Measurements from ENCODE around the gene ADAM12.

ADAM12 gene

DNA sequence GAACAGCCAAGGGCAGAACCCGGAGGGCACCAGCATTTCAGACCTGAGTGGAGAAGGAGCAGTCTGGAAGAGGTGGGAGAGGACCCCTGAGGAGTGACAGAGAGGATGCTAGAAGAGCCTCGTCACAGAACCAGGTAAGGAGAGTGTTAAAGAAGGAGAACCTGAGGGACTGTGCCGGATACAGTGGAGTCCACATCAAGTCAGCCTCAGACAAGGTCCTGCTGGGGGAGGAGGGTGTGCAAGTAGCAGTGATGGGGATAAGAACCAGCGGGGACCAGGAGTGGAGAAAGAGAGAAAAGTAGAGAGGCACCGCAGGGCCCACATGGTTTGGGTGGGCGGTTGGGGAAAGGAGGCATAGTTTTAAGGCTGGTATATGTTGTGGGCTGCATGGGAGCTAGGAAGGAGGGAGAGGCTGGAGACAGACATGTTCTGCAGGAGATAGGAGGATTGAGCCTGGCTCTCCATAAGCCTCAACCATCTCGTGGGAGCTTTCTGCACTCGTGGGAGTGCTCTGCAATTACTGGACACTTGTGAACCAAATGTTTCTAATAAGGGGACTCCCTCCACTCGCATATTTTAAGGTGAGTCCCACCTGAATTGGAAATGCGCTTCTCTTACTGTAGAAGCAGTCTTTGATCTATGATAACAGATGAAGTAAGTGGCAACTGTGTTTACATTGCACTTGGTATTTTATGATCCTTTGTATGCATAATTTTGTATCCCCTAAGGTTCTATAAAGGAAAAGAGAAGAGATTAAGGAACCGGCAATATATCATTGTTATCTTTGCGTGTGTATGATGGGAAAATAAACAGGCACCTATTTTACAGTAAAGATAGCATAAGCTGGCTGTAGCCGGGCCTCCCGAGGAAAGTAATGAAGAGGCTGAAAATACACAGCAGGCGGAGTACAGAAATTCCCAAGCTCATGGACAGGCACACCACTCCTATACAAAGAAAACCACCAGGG lies 154.8 kb downstream of the ADAM12 start:
- DNase-seq = no peak

DNA sequence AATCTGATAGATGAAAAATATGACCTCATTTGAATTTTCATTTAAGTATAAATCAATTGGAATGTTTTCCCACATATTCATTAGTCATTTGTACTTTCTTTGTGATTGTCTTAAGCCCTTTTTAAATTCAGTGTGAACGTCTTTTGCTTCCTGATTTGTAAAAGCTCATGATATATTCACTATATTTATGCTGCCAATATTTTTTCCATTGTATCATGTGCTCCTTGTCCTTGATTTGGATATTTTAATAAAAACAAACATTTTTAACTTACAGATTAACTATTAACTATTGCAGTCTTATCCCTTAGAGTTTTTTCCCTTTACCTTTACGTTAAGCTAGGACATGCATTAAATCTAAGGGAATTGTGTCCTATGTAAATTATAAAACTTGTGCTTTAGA lies 157.7 kb downstream of the ADAM12 start:
- DNase-seq = no peak

DNA sequence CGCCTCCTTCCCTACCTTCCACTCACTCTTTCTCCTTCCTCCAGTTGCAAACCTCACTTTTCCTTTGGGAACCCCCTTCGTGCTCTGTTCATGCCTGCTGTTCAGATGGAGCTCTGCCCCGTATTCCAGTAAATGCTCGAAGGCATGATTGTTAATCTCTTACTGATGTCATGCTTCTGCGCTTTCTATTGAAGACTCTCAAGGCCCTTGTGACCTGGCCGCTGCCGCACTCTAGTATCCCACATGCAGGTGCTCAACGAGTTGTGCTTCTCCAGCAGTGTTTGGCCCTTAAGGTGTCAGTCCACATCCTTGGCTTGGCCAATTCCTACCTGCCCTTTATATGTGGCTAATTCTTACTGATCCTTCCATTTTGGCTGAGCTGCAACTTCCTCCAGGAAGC lies 158.6 kb downstream of the ADAM12 start:
- no peak for DNase-seq

DNA sequence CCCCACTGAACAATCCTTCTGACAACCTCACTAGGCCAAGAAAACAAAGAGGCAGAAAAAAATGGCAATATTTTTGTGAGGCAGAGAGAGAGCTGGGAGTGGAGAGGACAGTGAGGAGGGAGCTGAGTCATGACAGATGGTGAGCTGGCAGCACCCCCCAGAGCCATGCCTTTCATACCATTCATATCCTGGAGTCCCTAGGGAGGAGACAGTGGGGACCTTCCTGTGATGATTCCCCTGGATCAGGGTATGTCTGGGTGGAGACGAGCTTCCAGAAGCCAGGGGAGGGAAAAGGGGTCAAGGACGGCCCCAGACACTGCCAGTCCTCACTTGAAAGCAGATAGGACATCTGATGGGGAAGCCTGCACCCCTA lies 160.5 kb downstream of the ADAM12 start:
- no peak for DNase-seq

DNA sequence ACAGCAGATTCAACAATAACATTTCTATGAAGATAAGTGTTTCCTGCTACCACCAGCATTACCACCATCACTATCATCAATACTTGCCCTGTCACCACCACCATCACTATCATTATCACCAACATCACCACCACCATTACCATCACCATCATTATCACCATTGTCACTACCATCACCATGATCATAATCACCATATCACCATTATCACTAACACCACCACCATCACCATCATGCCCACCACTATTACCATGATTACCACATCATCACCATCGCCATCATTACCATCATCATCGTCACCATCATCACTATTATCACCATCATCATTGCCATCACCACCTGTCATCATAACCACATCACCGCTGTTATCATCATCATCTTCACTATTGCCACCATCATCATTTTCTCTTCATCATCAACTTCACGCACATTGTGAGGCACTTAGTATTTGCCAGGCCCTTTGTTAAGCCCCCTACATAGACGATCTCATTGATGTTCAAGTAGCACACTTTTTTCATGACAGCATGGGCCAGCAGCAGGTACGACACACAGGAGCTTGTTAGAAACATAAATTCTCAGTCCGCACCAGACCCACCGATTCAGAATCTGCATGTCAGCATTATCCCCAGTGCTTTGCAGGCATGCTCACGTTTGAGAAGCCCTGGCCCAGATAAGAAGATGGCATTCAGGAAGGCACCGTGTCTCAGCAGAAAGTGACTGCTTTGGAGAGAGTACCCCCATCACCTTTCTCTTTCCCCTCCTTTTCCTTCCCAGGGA lies 161.1 kb downstream of the ADAM12 start:
- no peak for DNase-seq

DNA sequence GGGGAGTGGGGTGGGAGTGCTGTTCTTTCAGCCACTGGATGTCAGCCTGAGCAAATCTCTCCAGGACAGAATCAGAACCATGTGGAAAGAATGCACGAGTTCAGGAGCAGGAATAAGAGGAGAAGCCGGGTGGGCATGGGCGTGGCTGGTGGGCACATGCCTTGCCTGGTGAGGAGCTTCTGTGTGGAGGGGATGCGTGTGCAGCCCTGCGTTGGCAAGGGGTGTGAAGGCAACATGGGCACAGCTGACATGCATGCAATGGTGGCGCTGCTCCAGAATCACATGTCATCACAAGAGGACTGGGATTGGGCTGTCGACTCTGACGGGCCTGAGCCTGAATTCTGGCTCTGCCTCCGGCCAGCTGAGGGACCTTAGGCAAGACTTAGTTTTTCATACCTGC lies 162.1 kb downstream of the ADAM12 start:
- no peak for DNase-seq

DNA sequence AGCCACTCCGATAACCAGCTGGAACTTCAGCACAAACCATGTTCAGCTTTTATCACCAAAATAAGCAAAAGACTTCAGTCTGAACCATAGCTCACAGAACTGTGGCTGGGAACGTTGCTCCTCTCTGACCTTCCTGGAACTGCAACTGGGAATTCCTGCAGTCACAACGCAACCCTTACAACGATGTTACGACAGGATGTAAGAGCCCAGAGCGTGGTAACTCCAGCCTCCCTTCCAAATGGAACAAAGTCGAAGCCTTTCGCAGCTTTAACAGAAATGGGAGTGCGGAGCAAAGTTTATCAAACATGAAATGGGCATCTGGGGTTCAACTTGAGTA lies 162.6 kb downstream of the ADAM12 start:
- no peak for DNase-seq

DNA sequence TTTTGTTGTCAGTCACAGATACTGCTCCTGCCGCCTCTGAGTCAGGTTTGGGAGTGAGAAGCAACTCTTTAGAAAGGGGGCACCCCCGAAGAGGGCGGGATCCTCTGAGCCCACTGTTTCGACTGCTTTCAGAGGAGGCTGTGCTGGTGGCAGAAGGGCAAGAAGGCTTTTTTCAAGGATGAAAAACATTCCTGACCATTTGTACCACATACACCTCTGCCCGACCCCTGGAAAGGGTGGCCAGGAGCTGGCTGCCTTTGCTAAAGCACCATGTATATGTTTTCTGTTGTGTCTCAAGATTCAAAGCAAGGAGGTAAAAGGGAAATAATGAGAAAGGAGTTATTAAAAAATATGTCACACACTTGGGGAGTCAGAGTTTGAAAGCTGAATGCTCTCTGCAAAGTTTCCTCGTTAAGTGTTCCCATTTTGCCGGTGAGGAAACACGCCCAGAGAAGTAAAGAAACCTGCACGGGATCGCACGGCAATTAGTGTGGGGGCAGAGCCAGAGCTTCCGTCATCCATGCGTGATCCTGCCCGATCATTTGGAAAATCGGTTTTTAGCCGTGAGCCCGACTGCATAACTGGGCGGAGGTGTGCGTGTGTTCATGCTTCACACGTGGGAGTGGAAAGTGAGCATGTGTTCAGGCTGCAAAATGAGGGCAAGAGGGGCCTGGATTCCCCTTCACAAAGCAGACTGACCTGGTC lies 163.2 kb downstream of the ADAM12 start:
- DNase-seq = no peak

DNA sequence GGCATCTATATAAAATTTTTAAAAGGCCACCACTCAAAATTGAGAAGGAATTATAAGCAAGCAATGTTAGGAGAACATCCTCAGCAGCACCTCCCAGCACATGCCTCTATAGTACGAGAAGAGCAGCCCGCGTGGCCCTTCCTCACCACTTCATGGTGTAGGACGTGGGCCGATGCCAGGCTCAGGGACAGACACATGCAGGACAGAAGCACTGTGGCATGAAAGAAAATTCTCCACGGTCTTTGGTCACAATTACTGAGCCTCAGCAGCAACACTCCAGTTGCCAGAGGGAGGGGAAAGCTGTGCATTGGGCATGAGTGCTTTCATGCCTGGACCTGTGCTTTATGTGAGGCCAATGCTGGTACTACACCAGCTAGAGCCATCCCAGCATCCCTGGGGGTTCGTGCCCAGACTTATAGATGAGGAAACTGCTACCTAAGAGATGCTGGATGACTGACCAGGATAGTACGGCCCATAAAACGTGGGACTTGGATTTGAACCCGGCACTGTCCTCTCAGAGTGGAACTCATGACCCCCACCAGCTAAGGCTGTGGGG lies 164.7 kb downstream of the ADAM12 start:
- DNase-seq = no peak

DNA sequence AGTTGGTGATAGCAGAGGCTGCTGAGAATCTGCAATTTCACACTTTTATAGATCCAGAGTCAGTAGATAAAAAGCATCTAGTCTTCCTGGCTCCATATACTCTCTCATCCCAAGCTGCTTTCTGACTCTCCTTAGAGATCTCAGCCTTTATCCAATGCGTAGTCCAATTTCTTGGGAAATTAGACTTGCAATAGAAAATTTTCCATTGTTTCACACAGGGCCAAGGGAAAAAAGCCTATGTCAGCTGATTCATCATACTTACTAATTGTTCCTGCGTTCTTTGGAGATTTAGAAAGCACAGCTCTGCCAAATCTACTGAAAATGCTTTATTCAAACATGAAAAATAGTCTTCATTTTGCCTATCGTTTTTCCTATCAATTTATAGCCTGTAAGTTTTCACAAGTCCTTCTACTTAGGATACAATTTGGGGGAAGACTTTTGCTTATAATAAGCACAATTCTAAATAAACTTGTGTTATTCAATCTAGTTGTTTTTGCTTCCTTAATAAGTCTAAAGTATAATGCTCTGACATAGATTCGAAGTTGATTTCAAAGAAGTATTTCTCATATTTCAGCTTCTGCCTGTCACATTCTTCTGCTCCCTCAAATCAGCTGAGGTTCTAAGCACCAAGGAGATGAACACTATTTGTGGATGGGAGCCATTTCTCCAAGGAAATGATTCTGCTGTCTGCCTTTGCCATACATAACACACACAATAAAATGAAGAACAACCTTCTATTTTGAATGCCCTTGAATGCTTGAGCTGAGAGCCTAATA lies 165.4 kb downstream of the ADAM12 start:
- no peak for DNase-seq

DNA sequence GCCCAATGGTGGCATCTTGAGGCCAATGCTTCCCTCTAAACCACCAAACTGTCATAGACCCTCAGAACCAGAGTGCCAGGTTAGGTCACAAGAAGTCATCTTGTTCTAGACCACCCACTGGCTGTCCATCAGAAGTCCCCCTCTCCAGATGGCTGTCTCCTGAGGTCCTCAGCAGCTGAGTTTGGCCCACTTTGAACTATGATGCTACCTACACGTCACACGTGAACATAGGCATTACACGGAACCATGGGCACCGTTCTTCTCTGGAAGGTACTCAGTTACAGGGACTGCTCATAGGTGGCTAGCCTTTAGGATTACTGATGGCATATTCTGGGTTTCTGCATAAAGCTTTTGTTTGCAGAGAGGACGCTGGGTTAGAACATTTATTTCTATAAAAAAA lies 166.4 kb downstream of the ADAM12 start:
- DNase-seq = no peak

DNA sequence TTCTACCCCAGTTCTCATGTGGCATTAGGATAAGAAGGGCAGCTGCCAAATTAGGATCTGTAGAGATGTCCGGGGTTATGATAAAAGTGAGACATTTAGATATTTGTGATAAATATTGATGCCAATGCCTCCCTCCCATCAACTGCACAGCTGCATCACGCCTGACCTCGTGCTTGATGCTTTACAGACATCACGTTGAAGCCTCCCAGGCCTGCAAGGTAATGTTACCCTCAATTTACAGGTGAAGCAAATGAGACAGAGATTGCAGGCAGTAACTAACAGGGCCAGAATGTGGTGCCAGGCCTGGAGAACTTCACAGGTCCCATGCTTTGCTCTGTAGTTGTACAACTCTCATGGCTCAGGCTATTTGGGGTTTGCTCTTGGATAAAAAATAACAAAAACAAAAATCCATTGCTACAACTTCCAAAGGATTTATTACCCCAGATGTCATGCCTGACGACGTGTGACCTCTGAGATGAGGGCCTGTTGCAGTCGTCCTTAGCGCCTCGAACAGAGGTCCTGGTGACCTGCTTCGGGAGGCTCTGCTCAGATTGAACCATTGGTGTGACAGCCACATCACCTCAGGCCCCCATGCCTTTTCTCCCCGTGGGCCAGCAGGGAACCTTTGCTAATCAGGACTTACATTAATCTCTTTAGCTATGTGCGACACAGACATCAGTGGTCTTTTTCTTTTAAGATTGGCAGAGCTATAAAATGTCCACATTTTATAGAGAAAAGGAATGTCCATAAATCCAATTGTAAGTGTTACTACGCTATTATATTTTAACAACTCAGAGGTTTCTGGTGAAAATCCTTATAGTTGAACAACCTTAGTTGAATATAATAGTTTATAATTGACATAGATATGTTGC lies 169.3 kb downstream of the ADAM12 start:
- no peak for DNase-seq

DNA sequence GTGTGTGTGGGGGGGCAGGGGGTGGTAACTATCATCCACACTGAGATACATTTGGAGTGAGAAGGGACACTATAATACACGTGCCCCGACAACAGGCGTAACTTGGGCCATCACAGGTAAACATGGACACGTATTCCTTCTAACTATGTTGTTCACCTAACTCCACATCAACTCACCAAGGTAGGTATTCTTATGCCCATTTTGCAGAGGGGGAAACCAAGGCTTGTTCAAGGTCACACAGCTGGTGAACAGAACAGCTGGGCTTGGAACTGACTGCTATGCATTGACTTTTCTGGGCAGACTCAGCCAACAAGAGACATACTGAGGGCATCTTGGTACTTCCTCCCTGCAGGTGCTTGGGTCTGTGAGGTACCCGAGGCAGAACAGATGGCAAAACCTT lies 170.1 kb downstream of the ADAM12 start:
- no peak for DNase-seq

DNA sequence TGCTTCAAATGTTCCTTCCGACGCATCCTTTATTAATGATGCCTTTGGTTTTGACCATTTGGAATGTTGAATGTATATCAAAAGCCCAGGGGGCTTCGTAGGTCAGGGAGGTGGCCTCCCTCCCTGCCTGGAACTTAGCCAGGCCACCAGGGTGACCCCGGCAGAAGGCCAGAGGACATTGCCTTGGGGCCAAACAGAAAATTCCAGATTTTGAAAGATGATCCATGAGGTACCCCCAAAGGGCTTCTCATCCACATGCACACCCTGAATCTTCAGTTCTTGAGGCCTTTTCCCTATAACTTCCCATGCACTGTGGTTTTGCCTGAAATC lies 171.7 kb downstream of the ADAM12 start:
- DNase-seq = no peak

DNA sequence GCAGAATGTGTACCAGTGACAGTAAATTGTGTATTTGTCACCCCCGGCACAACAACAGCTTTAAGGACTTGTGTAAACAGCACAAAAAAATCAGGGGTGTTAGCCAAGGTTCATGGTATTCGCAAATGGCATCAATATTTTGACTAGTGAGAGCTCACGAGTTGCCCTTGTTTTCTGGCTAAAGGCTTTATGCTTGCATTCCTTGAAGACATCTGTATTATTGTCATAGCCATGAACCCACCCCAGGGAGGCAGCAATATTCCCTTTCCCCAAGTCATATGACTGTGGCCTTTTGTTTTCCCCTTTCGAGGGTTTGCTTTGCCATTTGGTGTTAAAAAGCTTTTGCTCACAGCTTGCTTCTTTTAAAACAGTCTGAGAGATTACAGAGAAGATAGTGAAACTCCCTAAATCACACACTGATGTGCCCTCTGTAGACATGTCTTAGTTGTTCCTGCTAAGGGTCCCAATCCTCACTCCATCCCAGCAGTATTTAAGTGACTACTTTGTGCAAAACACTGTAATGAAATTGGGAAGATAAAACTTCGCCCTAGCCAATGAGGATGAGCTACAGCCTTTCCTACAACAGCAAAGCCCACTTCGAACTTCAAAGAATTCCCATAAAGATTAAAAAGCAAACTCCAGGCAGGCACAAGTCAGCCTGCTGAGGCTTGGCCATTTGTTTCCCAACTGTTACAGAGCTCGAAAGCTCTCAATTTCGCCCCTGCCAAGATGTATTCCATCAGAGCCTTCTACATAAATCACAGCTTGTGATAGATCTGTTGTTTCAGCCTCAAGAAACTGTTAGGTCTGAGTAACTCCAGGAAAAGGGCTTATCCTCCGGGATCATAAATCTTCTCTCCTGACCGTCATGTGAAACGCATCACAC lies 172.3 kb downstream of the ADAM12 start:
- no peak for DNase-seq

DNA sequence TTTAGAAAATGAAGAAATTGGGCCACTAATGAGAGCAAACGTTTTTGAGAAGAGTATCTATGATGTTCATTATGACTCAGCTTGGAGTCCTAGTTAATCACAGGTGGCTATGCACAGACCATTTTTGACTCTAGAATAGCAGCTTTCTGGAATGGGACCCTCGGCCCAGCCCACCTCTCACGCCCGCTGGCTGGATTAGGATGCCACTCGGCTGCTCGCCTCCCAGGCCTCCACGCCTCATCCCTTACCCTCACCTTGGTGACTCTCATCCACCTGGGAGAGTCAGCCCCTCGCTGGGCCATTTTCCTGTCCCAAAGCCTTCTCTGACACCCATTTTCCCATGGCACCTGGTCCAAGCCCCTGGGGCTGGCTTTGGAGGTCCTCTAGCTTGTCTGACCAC lies 173.6 kb downstream of the ADAM12 start:
- no peak for DNase-seq

DNA sequence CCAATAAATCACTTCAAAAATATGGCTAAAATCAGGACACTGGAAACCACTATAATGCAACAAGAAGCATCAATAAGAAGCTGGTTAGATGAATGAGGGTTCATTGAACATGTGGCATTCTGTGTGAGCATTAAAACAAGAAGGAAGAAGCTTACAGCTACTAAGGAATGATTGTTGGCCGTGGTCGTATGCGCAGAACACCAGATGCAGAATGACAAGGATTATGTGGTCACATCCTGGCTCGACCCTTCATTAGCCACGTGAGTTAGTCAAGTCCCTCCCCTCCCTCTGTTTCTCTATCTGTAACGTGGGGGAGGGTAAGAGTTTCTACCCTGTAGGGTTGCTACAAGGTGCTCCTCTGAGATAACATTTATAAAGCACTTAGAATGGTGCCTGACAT lies 174.3 kb downstream of the ADAM12 start:
- no peak for DNase-seq

DNA sequence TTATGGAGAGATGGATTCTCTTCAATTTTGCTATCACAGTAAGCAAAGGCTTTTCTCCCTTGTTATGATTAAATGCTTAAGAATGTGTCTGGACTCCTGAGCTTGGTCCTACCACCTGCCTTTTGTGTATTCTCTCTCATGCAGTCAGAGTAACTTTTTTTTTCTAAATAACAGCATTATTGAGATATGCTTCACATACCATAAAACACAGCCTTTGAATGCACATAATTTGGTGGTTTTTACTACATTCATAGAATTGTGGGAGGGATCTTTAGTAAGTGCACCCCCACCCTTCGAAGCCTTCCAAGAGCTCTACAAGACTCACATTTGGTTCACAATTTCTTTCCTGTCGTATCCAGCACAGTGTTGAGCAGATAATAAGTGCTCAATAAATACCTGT lies 175.5 kb downstream of the ADAM12 start:
- DNase-seq = no peak

DNA sequence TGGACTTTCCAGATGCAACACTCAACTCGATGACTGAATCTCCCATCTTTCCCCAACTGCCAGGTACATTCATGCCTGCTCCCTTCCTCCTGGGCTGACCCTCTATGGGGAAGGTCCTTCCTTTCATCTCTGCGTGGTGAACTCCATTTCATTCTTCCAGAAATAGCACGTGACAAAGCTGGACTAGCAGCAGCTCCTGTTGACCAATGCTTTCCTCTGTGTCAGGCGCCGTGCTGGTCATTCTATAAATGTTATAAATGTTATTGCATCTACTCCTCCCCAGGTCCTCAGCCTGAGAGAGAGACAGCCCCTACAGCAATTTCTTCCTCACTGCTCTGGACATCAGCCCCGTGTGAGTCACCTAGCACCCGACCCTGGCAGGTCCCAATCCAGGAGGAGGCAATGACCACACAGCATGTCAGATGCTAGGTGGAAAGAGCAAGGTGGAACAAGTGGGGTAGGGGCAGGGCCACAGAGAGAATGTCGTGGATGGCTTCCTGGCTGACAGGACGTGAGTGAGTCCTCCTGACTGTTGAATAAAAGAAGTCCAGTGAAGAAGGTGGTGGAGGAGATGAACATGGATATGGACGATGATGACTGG lies 178.1 kb downstream of the ADAM12 start:
- DNase-seq = no peak

DNA sequence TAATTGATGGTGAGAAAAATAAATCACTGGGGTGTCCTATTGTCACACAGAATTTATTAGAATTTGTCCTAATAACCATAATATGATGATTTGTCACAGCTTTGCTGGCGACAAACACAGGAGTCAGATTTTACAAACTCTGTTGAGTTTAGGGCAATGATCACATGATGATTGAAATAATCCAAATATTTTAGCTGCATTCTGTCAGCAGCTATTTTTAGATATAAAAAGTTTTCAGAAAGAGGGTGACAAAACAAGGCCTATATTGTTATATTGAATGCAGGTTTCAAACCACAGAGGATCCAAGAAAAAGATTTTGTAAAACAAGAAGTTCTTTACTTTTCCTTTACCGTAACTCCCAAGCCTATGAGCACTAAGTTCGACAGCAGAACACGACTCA lies 178.8 kb downstream of the ADAM12 start:
- no peak for DNase-seq

Data from effector CD4-positive, alpha-beta T cell (primary cell).